Epithelial cell of esophagus (primary cell): ENCODE data around the gene BST2.

Experiments used
- DNase-seq: peaks from one replicate; pipeline ENCODE4 v3.0.0; 2010; ENCODE audit warnings: low read depth
- H3K4me3 ChIP-seq: 2 replicates; pipeline ENCODE4 v1.5.1; 2011; ENCODE audit warnings: mild to moderate bottlenecking, low read length, control low read depth
- CTCF ChIP-seq: IDR thresholded peaks from 2 replicates; pipeline ENCODE4 v1.5.1; 2011; ENCODE audit warnings: low read depth, mild to moderate bottlenecking, low read length, control low read depth, inconsistent platforms; ENCODE audit not compliant: insufficient read depth; ENCODE audit errors: missing control alignments

BST2 gene

GRCh38 chr19:17394891-17395415 lies 10.5 kb downstream of the BST2 start:
- peak; percentile 67 for DNase-seq
- H3K4me3 ChIP-seq, result peak overlapping the region; percentile 11
- TF ChIP-seq CTCF, result peak; percentile 76

GRCh38 chr19:17393914-17394313 lies 11.5 kb downstream of the BST2 start, which contains the start of gene CCDC194:
TSS of gene CCDC194 (minus strand) at chr19:17394196. CDS start at chr19:17394158, 38 bp downstream.
- TF ChIP-seq CTCF, result no peak
- H3K4me3 ChIP-seq, result no peak within 1 kb of the TSS
- DNase-seq, result no peak

GRCh38 chr19:17393002-17393401 lies 12.4 kb downstream of the BST2 start:
- H3K4me3 ChIP-seq, result no peak overlapping the region
- no peak for DNase-seq
- no peak for TF ChIP-seq CTCF

GRCh38 chr19:17391371-17392151 lies 13.9 kb downstream of the BST2 start:
- no peak for DNase-seq
- peak overlapping the region; percentile 44 for H3K4me3 ChIP-seq
- no peak for TF ChIP-seq CTCF

GRCh38 chr19:17390665-17391370 lies 14.6 kb downstream of the BST2 start:
- H3K4me3 ChIP-seq, result peak overlapping the region; percentile 52
- peak; percentile 42 for TF ChIP-seq CTCF
- DNase-seq, result peak; percentile 94

GRCh38 chr19:17389957-17390664 lies 15.3 kb downstream of the BST2 start:
- H3K4me3 ChIP-seq, result peak overlapping the region; percentile 52
- no peak for TF ChIP-seq CTCF
- no peak for DNase-seq
